ENCODE data around the gene CHD9.

Gene CHD9

DNA sequence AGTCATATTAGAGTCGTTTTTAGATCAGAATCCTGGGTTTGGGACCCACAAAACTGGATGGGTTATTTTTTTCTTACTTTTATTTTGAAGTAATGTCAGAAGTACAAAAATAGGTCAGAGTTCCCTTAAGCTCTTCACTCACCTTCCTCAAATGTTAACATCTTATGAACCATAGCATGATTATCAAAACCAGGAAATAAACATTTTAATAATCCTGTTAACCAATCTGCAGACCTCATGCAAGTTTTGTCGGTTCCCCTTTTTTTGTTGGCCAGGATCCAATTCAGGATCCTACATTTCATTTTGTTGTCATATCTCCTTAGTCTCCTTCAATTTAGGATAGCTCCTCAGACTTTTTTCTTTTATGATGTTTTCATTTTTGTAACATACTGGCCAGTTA is 162.0 kb downstream of the CHD9 start:
- TF ChIP-seq ZNF565 (CRISPR knock-in tag; conservative IDR thresholded peaks at IDR 0.05; ENCODE audit: low read depth) (no peak), BACH2 (CRISPR knock-in tag; IDR thresholded peaks at IDR 0.05; ENCODE audit: borderline replicate concordance) (no peak), PPARA (CRISPR knock-in tag; IDR thresholded peaks at IDR 0.05; ENCODE audit: borderline replicate concordance) (no peak), SNAI2 (CRISPR knock-in tag; IDR thresholded peaks at IDR 0.05) (no peak), ESRRG (CRISPR knock-in tag; IDR thresholded peaks at IDR 0.05) (no peak), TCF4 (CRISPR knock-in tag; IDR thresholded peaks at IDR 0.05; ENCODE audit: borderline replicate concordance) (no peak), GLIS3 (CRISPR knock-in tag; IDR thresholded peaks at IDR 0.05) (no peak), ZNF70 (CRISPR knock-in tag; IDR thresholded peaks at IDR 0.05) (no peak), TOX (CRISPR knock-in tag; IDR thresholded peaks at IDR 0.05; ENCODE audit: borderline replicate concordance) (no peak), ZFP30 (CRISPR knock-in tag; IDR thresholded peaks at IDR 0.05) (no peak), ZC3H10 (CRISPR knock-in tag; IDR thresholded peaks at IDR 0.05) (no peak), CSDC2 (CRISPR knock-in tag; IDR thresholded peaks at IDR 0.05) (no peak), ZNF8 (CRISPR knock-in tag; IDR thresholded peaks at IDR 0.05) (no peak), OSR1 (CRISPR knock-in tag; IDR thresholded peaks at IDR 0.05) (no peak), ZFP3 (CRISPR knock-in tag; IDR thresholded peaks at IDR 0.05) (no peak)
- TF ChIP-seq, protein P1, sequence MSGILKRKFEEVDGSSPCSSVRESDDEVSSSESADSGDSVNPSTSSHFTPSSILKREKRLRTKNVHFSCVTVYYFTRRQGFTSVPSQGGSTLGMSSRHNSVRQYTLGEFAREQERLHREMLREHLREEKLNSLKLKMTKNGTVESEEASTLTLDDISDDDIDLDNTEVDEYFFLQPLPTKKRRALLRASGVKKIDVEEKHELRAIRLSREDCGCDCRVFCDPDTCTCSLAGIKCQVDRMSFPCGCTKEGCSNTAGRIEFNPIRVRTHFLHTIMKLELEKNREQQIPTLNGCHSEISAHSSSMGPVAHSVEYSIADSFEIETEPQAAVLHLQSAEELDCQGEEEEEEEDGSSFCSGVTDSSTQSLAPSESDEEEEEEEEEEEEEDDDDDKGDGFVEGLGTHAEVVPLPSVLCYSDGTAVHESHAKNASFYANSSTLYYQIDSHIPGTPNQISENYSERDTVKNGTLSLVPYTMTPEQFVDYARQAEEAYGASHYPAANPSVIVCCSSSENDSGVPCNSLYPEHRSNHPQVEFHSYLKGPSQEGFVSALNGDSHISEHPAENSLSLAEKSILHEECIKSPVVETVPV (CRISPR knock-in tag; IDR thresholded peaks at IDR 0.05) = no peak
- TF ChIP-seq, protein P2, sequence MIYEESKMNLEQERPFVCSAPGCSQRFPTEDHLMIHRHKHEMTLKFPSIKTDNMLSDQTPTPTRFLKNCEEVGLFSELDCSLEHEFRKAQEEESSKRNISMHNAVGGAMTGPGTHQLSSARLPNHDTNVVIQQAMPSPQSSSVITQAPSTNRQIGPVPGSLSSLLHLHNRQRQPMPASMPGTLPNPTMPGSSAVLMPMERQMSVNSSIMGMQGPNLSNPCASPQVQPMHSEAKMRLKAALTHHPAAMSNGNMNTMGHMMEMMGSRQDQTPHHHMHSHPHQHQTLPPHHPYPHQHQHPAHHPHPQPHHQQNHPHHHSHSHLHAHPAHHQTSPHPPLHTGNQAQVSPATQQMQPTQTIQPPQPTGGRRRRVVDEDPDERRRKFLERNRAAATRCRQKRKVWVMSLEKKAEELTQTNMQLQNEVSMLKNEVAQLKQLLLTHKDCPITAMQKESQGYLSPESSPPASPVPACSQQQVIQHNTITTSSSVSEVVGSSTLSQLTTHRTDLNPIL (CRISPR knock-in tag; IDR thresholded peaks at IDR 0.05; ENCODE audit: low read depth) = no peak
- TF ChIP-seq, protein P3, sequence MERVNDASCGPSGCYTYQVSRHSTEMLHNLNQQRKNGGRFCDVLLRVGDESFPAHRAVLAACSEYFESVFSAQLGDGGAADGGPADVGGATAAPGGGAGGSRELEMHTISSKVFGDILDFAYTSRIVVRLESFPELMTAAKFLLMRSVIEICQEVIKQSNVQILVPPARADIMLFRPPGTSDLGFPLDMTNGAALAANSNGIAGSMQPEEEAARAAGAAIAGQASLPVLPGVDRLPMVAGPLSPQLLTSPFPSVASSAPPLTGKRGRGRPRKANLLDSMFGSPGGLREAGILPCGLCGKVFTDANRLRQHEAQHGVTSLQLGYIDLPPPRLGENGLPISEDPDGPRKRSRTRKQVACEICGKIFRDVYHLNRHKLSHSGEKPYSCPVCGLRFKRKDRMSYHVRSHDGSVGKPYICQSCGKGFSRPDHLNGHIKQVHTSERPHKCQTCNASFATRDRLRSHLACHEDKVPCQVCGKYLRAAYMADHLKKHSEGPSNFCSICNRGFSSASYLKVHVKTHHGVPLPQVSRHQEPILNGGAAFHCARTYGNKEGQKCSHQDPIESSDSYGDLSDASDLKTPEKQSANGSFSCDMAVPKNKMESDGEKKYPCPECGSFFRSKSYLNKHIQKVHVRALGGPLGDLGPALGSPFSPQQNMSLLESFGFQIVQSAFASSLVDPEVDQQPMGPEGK (CRISPR knock-in tag; IDR thresholded peaks at IDR 0.05; ENCODE audit: borderline replicate concordance) = no peak
- TF ChIP-seq, protein P4, sequence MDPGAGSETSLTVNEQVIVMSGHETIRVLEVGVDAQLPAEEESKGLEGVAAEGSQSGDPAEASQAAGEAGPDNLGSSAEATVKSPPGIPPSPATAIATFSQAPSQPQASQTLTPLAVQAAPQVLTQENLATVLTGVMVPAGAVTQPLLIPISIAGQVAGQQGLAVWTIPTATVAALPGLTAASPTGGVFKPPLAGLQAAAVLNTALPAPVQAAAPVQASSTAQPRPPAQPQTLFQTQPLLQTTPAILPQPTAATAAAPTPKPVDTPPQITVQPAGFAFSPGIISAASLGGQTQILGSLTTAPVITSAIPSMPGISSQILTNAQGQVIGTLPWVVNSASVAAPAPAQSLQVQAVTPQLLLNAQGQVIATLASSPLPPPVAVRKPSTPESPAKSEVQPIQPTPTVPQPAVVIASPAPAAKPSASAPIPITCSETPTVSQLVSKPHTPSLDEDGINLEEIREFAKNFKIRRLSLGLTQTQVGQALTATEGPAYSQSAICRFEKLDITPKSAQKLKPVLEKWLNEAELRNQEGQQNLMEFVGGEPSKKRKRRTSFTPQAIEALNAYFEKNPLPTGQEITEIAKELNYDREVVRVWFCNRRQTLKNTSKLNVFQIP (CRISPR knock-in tag; IDR thresholded peaks at IDR 0.05; ENCODE audit: borderline replicate concordance, low read depth) = no peak
- TF ChIP-seq, protein P5, sequence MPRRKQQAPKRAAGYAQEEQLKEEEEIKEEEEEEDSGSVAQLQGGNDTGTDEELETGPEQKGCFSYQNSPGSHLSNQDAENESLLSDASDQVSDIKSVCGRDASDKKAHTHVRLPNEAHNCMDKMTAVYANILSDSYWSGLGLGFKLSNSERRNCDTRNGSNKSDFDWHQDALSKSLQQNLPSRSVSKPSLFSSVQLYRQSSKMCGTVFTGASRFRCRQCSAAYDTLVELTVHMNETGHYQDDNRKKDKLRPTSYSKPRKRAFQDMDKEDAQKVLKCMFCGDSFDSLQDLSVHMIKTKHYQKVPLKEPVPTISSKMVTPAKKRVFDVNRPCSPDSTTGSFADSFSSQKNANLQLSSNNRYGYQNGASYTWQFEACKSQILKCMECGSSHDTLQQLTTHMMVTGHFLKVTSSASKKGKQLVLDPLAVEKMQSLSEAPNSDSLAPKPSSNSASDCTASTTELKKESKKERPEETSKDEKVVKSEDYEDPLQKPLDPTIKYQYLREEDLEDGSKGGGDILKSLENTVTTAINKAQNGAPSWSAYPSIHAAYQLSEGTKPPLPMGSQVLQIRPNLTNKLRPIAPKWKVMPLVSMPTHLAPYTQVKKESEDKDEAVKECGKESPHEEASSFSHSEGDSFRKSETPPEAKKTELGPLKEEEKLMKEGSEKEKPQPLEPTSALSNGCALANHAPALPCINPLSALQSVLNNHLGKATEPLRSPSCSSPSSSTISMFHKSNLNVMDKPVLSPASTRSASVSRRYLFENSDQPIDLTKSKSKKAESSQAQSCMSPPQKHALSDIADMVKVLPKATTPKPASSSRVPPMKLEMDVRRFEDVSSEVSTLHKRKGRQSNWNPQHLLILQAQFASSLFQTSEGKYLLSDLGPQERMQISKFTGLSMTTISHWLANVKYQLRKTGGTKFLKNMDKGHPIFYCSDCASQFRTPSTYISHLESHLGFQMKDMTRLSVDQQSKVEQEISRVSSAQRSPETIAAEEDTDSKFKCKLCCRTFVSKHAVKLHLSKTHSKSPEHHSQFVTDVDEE (CRISPR knock-in tag; IDR thresholded peaks at IDR 0.05) = no peak
- ATAC-seq = no peak

DNA sequence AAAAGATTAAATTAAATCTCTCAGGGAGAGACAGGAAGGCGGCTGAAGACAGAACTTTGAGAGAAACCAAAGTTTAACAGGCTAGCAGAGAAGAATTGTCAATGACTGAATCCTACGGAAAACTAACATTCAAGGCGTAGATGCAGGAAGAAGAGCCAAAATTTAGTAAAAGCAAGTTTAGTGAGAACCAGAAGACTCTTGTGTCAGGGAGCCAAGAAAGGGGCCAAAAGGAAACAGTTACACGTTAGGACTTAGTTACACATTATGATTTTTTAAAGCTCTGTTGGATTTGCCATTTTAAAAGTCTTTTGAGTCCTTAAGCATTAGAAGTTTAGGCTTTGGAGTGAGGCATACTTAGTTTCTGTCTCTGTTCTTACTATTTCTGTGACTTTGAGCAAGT is 164.6 kb downstream of the CHD9 start:
- no peak for ATAC-seq

More for the DNA sequence above, 164.6 kb downstream of the CHD9 start:
- TF ChIP-seq PPARA (CRISPR knock-in tag; IDR thresholded peaks at IDR 0.05; ENCODE audit: borderline replicate concordance) (no peak), ZNF8 (CRISPR knock-in tag; IDR thresholded peaks at IDR 0.05) (no peak), ZNF70 (CRISPR knock-in tag; IDR thresholded peaks at IDR 0.05) (no peak), BACH2 (CRISPR knock-in tag; IDR thresholded peaks at IDR 0.05; ENCODE audit: borderline replicate concordance) (no peak), ZNF565 (CRISPR knock-in tag; conservative IDR thresholded peaks at IDR 0.05; ENCODE audit: low read depth) (no peak)
- TF ChIP-seq, protein P5 (CRISPR knock-in tag; IDR thresholded peaks at IDR 0.05) = no peak
- TF ChIP-seq, protein P2 (CRISPR knock-in tag; IDR thresholded peaks at IDR 0.05; ENCODE audit: low read depth) = no peak

Data from SK-N-SH treated with all-trans-retinoic acid at 6 μM for 48 hours (cell line).